SH-SY5Y (cell line): ENCODE measurements around the gene ACVR1.

Experiments
- GATA2 ChIP-seq: IDR thresholded peaks from 2 replicates; pipeline ENCODE4 v1.6.1; 2011; ENCODE audit warnings: mild to moderate bottlenecking, low read depth, low read length
- GATA3 ChIP-seq: IDR thresholded peaks from 2 replicates; pipeline ENCODE4 v1.6.1; 2011; ENCODE audit warnings: low read depth, mild to moderate bottlenecking, low read length, moderate library complexity

GRCh38 chr2:157843935-157844334 lies 32.2 kb downstream of the ACVR1 start:
- TF ChIP-seq GATA2, result no peak
- no peak for TF ChIP-seq GATA3
